Right renal pelvis (tissue), 4 donors: ENCODE data around the gene NDFIP2. TPM values are rescaled to one million over a fixed set of nuclear protein-coding genes. Genes with fewer than 3 reads are reported as not detected.

ENCODE experiments used
- DNase-seq, 4 donors: peaks; one replicate each; pipeline ENCODE4 v3.0.0-alpha.2; 2013; ENCODE audit warnings: low read depth in 4 of 4, low spot score in 3 of 4, missing footprints in 1 of 4
- polyA plus RNA-seq, 4 donors: library from polyadenylated mRNA; unstranded; fragments of 120-200 nt; gene quantifications; one replicate each; pipeline ENCODE4 v1.2.1, GENCODE V29; 2013; ENCODE audit not compliant: insufficient read length in 4 of 4

The NDFIP2 gene
- polyA plus RNA-seq, 4 donors: 58.1 to 65.8 (median 62.3) TPM

DNA sequence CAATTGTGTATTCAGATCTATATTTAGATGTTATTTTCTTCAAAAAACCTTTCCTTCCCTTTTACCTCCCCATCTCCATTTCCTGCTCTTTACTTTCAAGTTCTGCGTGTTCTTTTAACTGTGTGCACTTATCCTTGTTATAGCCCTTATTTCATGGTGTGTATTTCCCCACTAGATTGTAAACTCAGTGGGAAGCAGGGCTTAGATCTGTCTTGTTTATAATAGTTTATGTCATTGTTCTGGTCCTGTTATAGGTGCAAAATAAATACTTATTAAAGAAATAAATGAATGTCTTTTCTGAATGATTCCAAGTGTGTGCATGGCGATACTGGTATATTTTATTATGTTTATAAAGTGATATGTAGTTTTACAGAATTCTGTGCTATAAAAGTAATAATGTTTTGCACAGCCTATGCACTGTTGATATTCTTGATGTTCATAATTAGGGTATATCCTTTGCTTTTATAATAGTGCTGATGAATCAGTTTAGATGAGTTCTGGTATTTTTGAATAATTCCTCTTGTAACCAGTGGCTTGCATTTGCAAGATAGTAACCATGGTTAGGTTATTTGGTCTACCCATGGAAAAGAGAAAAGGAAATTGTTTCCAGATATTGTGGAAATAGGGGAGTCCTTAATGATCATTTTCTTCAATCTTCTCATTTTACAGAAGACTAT is 12.1 kb downstream of the NDFIP2 start:
- no peak for DNase-seq

DNA sequence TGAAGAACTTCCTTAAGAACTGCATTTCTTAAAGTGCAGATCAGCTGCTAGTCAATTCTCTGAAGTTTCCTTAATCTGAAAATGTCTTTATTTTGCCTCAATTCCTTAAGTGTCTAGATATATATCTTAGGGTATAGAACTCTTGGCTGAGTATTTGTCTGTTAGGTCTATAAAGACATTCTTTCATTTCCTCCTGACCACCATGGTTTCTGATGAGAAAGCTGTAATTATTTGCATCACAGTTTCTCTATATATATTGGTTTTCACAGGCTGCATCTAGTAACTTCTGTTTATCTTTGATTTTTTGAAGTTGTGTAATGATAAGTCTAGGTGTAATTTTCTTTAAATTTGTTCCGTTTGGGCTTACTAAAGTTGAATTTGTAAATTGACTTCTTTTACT is 15.2 kb downstream of the NDFIP2 start:
- DNase-seq: no peak

- DNase-seq: no peak
Measured at GRCh38 chr13:79497064-79497463, 16.1 kb downstream of the NDFIP2 start.

- DNase-seq: no peak
Measured at GRCh38 chr13:79497852-79498251, 16.9 kb downstream of the NDFIP2 start.

- DNase-seq: no peak
Measured at GRCh38 chr13:79500829-79501228, 19.9 kb downstream of the NDFIP2 start.

GRCh38 chr13:79501538-79502232 is 20.7 kb downstream of the NDFIP2 start:
- DNase-seq: no peak

- no peak for DNase-seq
Measured at GRCh38 chr13:79502859-79503468, 22.0 kb downstream of the NDFIP2 start.

- DNase-seq: no peak
Measured at GRCh38 chr13:79503473-79504017, 22.6 kb downstream of the NDFIP2 start.

GRCh38 chr13:79508224-79508961 is 27.4 kb downstream of the NDFIP2 start:
- no peak for DNase-seq

DNA sequence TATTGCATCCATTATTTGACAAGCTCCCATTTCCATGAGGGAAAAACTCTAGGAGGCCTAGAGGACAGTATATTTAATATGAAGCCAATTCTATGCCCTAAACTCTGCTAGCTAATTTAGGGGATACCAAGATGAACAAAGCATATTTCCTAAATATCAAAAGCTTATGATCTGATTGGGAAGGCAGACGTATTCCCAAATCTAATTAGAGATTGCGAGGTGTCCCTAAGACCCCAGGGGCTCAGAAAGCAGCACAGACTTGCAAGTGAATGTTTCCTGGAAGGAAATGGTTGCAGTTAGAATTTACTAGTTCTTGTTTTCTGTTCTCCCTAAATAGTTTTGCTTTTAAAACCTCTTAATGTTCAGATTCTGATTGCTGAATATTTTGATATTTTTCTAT is 30.7 kb downstream of the NDFIP2 start:
- no peak for DNase-seq

DNA sequence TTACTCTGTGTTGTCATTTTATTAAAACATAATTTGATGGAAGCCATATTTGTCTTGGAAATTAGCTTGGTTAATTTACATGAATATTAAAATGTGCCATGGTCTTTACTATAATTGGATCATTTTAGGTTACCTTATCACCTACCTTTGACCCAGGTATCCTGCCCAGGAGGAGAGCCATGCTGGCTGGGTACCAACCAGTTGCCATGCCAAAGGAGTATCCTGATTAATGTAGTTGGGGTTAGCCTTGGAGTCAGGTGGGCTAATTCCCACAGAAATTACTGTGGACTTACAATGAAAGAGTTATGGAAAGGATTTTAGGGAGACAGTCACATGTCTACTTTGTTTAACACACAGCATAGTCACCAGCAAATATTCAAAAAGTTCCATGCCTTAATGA is 32.0 kb downstream of the NDFIP2 start:
- DNase-seq: no peak

DNA sequence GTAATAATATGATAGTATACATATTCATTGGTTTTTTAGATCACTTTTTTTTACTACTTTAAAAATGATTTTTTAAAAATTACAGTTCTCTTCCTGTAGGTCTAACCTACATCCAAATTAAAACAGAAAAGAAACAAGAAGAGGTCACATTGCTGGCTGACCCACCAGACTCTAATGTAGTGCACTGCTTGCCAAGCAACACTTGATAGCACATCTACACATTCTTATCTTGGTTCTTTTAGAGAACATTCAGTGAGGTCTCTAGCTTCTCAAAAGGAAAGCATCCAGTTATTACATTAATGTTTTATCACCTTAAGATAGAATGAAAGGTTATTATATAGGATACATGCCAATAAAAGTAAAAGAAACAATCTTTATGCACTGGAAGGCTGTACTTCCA is 35.6 kb downstream of the NDFIP2 start:
- DNase-seq: no peak

DNA sequence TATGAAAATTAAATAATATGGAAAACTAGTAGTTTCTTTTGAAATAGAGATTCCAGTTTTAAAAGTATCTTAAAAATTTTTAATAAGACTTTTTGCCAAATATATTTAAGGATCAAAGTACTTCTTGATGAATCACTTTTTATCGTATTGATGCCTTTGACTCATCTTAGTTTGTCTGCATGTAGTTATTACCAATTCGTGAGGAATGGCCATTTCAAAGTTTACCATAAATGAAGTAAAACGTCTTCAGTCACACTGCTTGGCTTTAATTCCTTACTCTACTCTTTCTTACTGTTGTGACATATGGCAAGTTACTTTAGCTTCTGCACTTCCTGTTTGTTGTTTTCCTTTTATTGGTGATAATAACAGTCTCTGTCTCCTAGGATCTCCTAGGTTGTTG is 38.3 kb downstream of the NDFIP2 start:
- no peak for DNase-seq

GRCh38 chr13:79522583-79522982 is 41.6 kb downstream of the NDFIP2 start:
- no peak for DNase-seq

DNA sequence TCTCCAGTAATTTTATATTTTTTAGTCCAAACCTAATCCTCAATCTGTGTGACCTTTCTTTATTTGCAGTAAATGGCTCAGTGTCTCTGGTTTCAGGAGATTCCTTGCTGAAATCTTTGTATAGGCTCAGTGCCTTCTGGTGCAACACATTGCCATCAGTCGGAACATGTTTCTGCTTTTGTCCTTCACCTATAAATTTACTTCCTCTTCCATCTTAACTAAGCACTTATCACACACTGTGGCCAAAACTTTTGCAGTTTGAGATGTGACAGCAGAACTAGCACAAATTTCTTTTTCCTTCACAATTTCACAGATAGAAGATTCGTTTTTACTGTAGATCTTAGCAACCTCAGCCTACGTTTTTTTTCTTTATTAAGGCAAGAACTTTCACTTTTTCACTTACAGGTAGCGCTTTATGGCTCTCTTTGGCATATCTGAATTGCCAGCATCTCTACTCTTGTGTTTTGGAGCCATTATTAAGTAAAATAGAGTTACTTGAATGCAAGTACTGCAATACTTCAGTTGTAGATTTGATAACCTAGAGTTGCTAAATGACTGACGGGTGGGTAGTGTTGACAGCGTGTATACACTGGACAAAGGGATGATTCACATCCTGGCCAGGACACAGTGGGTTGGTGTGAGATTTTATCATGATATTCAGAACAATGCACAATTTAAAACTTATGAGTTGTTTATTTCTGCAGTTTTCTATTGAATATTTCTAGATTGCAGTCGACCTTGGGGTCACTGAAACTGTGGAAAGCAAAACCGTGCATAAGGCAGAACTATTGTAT is 44.3 kb downstream of the NDFIP2 start:
- DNase-seq: no peak

DNA sequence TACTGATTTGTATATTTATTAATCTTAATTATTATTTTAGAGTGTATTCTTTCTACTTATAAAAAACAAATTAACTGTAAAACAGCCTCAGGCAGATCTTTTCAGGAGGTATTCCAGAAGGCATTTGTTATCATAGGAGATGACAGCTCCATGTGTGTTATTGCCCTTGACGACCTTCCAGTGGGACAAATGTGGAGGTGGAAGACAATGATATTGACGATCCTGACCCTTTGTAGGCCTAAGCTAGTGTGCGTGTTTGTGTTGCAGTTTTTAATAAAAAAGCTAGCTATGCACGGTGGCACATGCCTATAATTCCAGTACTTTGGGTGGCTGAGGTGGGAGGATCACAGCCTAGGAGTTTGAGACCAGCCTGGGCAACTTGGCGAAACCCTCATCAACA is 46.7 kb downstream of the NDFIP2 start:
- DNase-seq: no peak

- DNase-seq: no peak
Measured at GRCh38 chr13:79528356-79528755, 47.4 kb downstream of the NDFIP2 start.

DNA sequence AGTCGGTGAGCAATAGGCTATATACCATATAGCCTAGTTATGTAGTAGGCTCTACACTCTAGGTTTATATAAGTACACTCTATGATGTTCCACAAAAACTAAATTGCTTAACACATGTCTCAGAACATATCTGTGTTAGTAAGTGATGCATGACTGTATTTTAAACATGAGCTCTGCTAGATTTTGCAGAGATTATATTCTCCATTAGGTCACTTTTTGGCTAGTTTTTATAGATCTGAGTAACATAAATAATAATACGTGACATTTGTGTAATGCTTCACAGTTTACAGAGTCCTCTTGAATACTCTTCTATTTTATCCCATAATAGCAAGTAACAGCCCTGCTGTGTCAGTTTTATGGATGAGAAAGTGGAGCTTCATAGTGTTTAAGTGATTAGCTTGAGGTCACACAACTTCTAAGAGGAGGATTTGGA is 47.8 kb downstream of the NDFIP2 start:
- DNase-seq: no peak

- no peak for DNase-seq
Measured at GRCh38 chr13:79529817-79530216, 48.9 kb downstream of the NDFIP2 start.

- no peak for DNase-seq
Measured at GRCh38 chr13:79530270-79530669, 49.3 kb downstream of the NDFIP2 start.
